OCI-LY7 (cell line): ENCODE results near the gene CERS1. TPM values are rescaled to one million over a fixed set of nuclear protein-coding genes. Genes with fewer than 3 reads are reported as not detected.

ENCODE experiments used
- BruUV-seq: library from RNA; stranded (reverse); fragments of 400-500 nt; replicated peaks from 2 replicates; lab custom pipeline; 2021; lab: Mats Ljungman, UMichigan
- CTCF ChIA-PET: fragments of 300-600 bp; sonication (Branson Sonifier 250); formaldehyde crosslinking; loops from one replicate; lab custom pipeline; 2022; ENCODE audit warnings: antibody characterized with exemption; ENCODE audit not compliant: unreplicated experiment; lab: Charles Lee
- POLR2A ChIA-PET: fragments of 300-600 bp; sonication (Branson Sonifier 250); formaldehyde crosslinking; loops from one replicate; lab custom pipeline; 2022; ENCODE audit warnings: antibody characterized with exemption; lab: Charles Lee
- DNase-seq: peaks from one replicate; pipeline ENCODE4 v3.0.0-alpha.2; 2015; ENCODE audit warnings: low spot score
- H2AFZ ChIP-seq: fragments of 200-600 bp; sonication (generic), shearing (Covaris generic); 2 replicates; pipeline ENCODE4 v1.6.1; 2014; ENCODE audit warnings: mild to moderate bottlenecking, antibody characterized with exemption, low read length, moderate library complexity
- H3K27ac ChIP-seq: fragments of 200-600 bp; sonication (generic); 2 replicates; pipeline ENCODE4 v1.5.1; 2014; ENCODE audit warnings: mixed run types, low read depth, mild to moderate bottlenecking, moderate library complexity, low read length, inconsistent platforms; ENCODE audit not compliant: poor library complexity, severe bottlenecking
- H3K36me3 ChIP-seq: fragments of 200-600 bp; sonication (generic); 2 replicates; pipeline ENCODE4 v1.6.1; 2014; ENCODE audit warnings: mild to moderate bottlenecking, antibody characterized with exemption, low read length, moderate library complexity, mixed read lengths; ENCODE audit not compliant: insufficient read depth
- H3K4me1 ChIP-seq: fragments of 200-600 bp; sonication (generic); 2 replicates; pipeline ENCODE4 v1.5.1; 2014; ENCODE audit warnings: mild to moderate bottlenecking, low read length; ENCODE audit not compliant: insufficient read depth, poor library complexity, severe bottlenecking
- H3K4me2 ChIP-seq: fragments of 200-600 bp; sonication (generic); 2 replicates; pipeline ENCODE4 v1.6.1; 2014; ENCODE audit warnings: mild to moderate bottlenecking, low read length
- H3K4me3 ChIP-seq: fragments of 200-600 bp; sonication (generic); 2 replicates; pipeline ENCODE4 v1.5.1; 2014; ENCODE audit warnings: mild to moderate bottlenecking, low read depth, low read length; ENCODE audit not compliant: poor library complexity, severe bottlenecking
- H3K79me2 ChIP-seq: fragments of 200-600 bp; sonication (generic); 2 replicates; pipeline ENCODE4 v1.6.1; 2016; ENCODE audit warnings: low read depth, mild to moderate bottlenecking, low read length, moderate library complexity, mixed read lengths; ENCODE audit not compliant: insufficient read depth
- H3K9me2 ChIP-seq: fragments of 200-600 bp; sonication (generic); 2 replicates; pipeline ENCODE4 v1.6.1; 2016; ENCODE audit warnings: mild to moderate bottlenecking, low read length, mixed read lengths; ENCODE audit not compliant: insufficient read depth
- H3K9me3 ChIP-seq: fragments of 200-600 bp; sonication (generic); 2 replicates; pipeline ENCODE4 v1.6.1; 2014; ENCODE audit warnings: mild to moderate bottlenecking, mixed run types, low read length, mixed read lengths
- H4K20me1 ChIP-seq: fragments of 200-600 bp; sonication (generic); 2 replicates; pipeline ENCODE4 v1.6.1; 2014; ENCODE audit warnings: mild to moderate bottlenecking, antibody characterized with exemption, low read length, moderate library complexity, mixed read lengths; ENCODE audit not compliant: insufficient read depth
- EZH2phosphoT487 ChIP-seq: fragments of 200-600 bp; sonication (generic); IDR thresholded peaks from 2 replicates; pipeline ENCODE4 v1.6.1; 2018; ENCODE audit warnings: low read depth, borderline replicate concordance, mild to moderate bottlenecking, mixed run types, antibody characterized with exemption, low read length, moderate library complexity, mixed read lengths
- intact Hi-C: fragments of 100-400 bp; cut with micrococcal nuclease; formaldehyde crosslinking; loops from one replicate; pipeline ENCODE4 v1.10.0; 2022; ENCODE audit not compliant: unreplicated experiment
- total RNA-seq, 2 experiments: library from RNA; depleted of rRNA in 1 of 2; stranded (reverse); fragments of >200 nt in 1 of 2; shearing (Covaris generic) in 1 of 2; gene quantifications; 2 replicates each; pipeline ENCODE4 v1.2.3, GENCODE V29; 2014 to 2022
- TF ChIP-seq, protein P1 (sequence below): fragments of 200-600 bp; sonication (generic); conservative IDR thresholded peaks from 2 replicates; pipeline ENCODE4 v1.5.1; 2014; ENCODE audit warnings: mild to moderate bottlenecking, antibody characterized with exemption, low read length, moderate library complexity, mixed read lengths

Gene CERS1
- total RNA-seq, 2 experiments from 2014 or later = 0.09 TPM; not detected in 1

GRCh38 chr19:18905058-18905456 lies 9.1 kb upstream of the CERS1 start:
- BruUV-seq = no TSS peak
- H3K4me1 ChIP-seq = no peaks in the 10 kb centered on the region
- DNase-seq = no peak
- H3K9me3 ChIP-seq = no peaks in the 10 kb centered on the region
- H3K9me2 ChIP-seq = no peaks in the 10 kb centered on the region
- ChIA-PET POLR2A (no interaction called here), CTCF (no interaction called here)
- no peaks in the 10 kb centered on the region for H3K79me2 ChIP-seq
- H2AFZ ChIP-seq = no peak overlapping the region
- peaks cover 25% of the 10 kb centered on the region for H3K36me3 ChIP-seq
- H4K20me1 ChIP-seq = no peaks in the 10 kb centered on the region
- H3K4me2 ChIP-seq = no peak overlapping the region
- no peak overlapping the region for H3K4me3 ChIP-seq
- no peak overlapping the region for H3K27ac ChIP-seq
- intact Hi-C loops = no loop called here
- TF ChIP-seq, protein P1, sequence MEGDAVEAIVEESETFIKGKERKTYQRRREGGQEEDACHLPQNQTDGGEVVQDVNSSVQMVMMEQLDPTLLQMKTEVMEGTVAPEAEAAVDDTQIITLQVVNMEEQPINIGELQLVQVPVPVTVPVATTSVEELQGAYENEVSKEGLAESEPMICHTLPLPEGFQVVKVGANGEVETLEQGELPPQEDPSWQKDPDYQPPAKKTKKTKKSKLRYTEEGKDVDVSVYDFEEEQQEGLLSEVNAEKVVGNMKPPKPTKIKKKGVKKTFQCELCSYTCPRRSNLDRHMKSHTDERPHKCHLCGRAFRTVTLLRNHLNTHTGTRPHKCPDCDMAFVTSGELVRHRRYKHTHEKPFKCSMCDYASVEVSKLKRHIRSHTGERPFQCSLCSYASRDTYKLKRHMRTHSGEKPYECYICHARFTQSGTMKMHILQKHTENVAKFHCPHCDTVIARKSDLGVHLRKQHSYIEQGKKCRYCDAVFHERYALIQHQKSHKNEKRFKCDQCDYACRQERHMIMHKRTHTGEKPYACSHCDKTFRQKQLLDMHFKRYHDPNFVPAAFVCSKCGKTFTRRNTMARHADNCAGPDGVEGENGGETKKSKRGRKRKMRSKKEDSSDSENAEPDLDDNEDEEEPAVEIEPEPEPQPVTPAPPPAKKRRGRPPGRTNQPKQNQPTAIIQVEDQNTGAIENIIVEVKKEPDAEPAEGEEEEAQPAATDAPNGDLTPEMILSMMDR = no peak
- no peak for TF ChIP-seq EZH2phosphoT487

DNA sequence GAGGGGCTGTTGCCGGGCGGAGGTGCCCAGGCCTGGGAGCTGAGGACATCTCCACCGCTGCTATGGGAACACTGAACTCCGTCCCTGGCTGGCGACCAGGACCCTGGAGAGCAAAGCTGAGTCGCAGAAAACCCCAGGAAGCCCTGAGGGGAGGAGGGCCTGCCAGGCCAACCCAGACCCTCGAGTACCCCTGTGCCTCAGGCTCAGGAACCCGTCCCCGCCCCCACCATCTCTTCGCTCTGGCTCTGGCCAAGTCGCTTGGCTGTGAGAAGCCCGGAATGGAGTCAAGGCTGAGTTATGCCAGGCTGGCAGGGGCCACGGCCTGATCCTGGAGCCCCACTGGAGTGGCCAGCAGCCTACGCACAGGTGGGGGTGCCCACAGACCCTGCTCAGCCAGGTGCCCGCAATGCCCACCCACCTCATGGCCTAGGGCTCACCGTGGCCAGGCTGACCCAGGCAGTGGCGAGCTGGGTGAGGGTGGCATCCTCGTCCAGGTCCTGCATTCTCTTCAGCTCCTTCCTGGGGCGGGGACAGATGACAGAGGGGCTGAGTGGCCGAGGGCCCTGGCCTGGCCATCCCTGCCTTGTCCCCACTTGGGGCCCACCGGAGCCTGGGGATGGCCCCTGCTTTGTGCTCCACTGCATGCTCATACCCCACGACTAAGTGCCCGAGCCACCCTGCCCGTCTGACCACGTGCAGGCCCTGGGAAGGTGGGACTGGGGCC lies 8.5 kb upstream of the CERS1 start:
- Histone ChIP-seq H3K4me2 (no peak overlapping the region), H3K9me2 (no peaks in the 10 kb centered on the region), H3K79me2 (no peaks in the 10 kb centered on the region), H4K20me1 (no peaks in the 10 kb centered on the region), H3K36me3 (peaks cover 29% of the 10 kb centered on the region), H3K4me3 (no peak overlapping the region), H3K27ac (no peak overlapping the region), H3K4me1 (no peaks in the 10 kb centered on the region), H3K9me3 (no peaks in the 10 kb centered on the region), H2AFZ (no peak overlapping the region)
- DNase-seq = no peak
- intact Hi-C loops = no loop called here
- CTCF ChIA-PET = no interaction called here
- POLR2A ChIA-PET = no interaction called here
- no peak for TF ChIP-seq EZH2phosphoT487
- TF ChIP-seq, protein P1 = no peak
- BruUV-seq = no TSS peak
